ENCODE measurements around the gene EEF1A2. TPM values are rescaled to one million over a fixed set of nuclear protein-coding genes. Genes with fewer than 3 reads are reported as not detected.

The EEF1A2 gene
- total RNA-seq, 1 donor from 2014 or later, result 858 TPM

DNA sequence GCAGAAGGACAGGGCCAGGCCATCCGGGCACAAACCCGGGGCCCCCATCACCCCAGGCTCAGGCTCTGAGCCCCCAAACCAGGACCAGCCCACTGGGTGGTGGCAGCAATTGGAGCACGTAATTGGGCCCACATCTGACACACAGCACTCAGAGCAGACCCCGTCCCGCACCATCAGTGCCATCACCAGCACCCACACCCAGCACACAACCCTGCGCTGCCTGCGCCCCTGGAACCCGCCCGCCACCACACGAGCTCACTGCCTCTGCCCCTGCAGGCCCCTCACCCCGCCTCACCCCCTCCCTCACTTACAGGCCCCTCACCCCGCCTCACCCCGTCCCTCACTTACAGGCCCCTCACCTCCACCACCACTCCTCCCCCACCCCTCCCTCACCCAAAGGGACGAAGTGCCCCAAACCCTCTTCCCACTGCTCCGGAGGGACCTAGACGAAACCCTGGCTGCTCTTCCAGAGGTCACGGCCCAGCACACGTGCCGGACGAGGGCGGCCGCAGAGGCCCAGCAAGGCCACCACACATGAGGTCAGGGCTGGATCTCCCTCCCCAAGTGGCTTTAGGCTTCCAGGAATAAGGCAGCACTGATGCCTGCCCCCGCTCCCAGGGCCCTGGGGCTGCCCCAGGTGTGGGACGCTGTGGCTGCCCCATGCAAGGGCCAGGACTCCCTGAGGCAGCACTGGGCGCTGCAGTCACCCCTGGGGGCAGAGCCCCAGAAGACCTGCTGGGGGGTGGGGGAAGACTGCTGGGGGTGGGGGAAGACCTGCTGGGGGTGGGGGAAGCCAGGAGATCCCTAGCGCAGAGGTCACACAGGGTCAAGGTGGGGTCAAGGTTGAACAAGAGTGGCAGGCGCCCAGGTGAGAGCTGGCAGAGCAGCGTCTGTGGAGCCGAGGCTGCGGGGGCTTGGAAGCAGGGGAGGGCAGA is 48.8 kb downstream of the EEF1A2 start:
- no peak for DNase-seq

GRCh38 chr20:63449025-63449424 is 49.9 kb downstream of the EEF1A2 start:
- no peak for DNase-seq

GRCh38 chr20:63448031-63448430 is 50.9 kb downstream of the EEF1A2 start:
- peak; percentile 26 for DNase-seq

DNA sequence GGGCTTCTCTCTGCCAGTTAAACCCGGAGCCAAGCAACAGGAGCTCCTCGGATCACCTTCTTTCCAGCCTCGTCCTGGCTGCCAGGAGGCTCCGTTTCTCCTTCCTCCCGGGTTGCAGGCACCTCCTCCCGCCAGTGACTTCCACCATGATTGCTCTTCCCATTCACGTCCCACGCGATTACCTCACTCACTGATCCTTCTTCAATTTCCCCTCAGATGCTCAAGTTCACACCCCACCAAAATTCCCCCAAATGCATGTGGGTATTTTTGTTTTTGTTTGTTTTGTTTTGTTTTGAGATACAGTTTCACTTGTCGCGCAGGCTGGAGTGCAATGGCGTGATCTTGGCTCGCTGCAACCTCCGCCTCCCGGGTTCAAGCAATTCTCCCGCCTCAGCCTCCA is 51.6 kb downstream of the EEF1A2 start:
- DNase-seq, result no peak

DNA sequence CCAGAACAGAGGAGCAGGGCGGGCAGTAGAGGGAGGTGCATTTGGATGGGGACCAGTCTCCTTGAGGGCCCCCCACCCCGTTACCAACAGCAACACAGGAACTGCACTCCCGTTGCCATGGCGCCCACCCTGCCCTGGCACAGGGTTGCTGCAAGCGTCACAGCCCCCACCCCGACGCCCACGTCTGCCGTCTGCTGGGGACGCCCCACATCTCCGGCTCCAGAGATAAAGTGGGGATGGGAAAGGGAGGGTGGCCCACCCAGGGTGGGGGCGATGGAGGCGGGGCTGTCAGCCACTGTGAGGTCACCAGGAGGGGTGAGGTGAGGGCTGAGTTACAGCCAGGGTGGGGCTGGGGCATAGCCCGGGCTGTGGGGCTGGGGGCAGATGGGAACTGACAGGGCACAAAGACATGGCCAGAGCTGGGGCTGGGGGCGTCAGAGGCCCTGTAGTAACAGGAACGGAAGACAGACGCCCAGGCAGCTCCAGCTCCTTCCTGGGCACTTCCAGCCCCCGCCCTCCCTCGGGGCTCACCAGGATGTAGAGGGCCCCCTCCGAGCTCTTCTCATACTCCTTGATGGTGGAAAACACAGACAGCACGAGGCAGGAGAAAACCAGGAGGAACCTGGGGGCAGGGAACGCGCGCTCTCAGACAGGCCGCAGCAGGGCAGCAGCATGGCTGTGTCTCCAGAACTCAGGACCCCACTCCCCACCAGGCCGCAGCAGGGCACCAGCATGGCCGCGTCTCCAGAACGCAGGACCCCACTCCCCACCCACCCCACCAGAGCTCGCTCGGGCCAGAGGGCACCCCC is 52.5 kb downstream of the EEF1A2 start:
- peak; percentile 21 for DNase-seq

DNA sequence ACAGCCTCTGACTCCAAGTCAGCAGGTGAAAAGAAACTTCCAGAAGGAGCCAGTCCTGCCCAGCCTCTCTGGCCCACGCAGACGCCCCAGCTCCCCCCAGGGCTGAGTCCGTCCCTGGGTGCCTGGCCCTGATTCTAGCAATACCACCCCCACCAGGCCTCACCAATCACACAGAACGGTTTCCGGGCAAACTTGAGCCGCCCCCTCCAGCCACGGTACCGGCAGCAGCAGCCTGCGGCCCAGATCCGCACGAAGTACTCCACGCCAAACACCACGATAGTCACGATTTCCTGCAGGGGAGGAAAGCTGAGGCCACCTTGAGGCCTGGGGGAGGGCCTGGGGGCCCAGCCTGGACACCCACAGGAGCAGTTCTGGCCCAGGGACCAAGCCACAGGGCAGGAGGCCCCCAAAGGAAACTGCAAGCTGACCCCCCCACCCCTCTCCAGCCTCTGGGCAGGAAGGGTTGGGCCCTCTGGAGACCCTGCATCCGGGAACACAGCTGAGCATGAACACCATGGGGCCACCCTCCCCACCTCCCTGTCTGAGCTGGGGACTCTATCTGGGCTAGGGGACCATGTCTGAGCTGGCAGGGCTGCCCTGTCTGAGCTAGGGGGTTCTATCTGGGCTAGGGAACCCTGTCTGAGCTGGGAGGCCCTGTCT is 53.7 kb downstream of the EEF1A2 start:
- DNase-seq, result no peak

GRCh38 chr20:63444548-63444947 is 54.3 kb downstream of the EEF1A2 start:
- DNase-seq, result no peak

- DNase-seq, result no peak
These were observed 55.1 kb downstream of the EEF1A2 start for GRCh38 chr20:63443606-63444395.

GRCh38 chr20:63442100-63442493 is 56.8 kb downstream of the EEF1A2 start:
- DNase-seq, result peak; percentile 47

GRCh38 chr20:63441136-63442099 is 57.5 kb downstream of the EEF1A2 start:
- no peak for DNase-seq

DNA sequence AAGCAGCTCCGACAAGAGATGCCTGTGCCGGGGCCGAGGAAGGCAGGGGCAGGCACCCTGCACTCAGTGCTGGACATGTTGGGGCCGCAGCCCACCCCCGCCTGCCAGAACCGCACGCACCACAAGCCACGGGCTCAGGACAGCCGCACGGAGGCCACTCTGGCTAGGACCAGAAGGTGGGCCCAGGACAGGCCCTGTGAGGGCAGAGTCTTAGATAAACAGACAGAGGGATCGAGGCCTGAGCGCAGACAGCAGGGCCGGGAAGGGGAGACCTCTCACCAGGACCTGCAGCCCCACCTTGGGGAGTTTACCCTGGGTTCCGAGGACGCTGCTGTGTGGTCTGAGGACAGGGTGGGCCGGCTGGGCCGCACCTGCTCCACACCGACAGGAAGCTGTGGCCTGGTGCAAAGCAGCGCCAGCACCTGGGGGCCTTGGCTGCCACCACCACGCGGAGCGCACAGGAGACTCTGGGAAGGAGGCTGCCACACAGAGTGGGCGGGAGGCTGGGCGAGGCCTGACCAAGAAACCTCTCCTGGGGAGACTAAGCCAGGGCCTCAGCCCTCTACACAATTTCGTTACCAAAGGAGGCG is 58.4 kb downstream of the EEF1A2 start:
- DNase-seq, result no peak

DNA sequence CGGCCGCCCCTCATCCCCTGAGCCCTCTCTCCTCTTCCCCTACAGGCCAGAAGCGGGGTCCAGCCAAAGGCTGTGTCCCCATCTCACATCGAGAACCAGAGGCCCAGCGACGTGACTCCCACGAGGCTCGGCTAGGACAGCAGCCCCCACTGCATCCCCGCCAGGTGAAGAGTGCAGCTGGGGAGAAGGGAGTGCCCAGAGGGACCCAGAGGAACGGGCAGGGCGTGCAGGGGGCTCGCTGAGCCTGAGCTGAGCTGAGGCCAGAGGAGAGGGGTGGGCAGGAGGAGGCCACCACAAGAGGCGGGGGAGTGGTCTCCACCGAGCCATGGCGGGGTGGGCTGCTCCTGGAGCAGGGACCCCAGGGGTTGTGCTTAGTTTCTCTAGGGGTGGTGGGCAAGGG is 59.0 kb downstream of the EEF1A2 start:
- DNase-seq, result no peak

GRCh38 chr20:63438121-63438520 is 60.8 kb downstream of the EEF1A2 start:
- DNase-seq, result no peak

Other genes starting within 250 kb of the EEF1A2 start
- gene NKAIN4, start 244.6 kb downstream of the EEF1A2 start, total RNA-seq, result 10.4 TPM
- 47.1 TPM for gene ARFGAP1, start 226.3 kb downstream of the EEF1A2 start, total RNA-seq
- gene COL20A1, start 205.9 kb downstream of the EEF1A2 start, total RNA-seq, result 6.2 TPM
- 1.8 TPM for gene CHRNA4, start 137.7 kb downstream of the EEF1A2 start, total RNA-seq
- 2.6 TPM for gene KCNQ2, start 26.4 kb downstream of the EEF1A2 start, total RNA-seq
- gene PPDPF, start 21.7 kb upstream of the EEF1A2 start, total RNA-seq, result 35.2 TPM
- 4.6 TPM for gene PTK6, start 38.3 kb upstream of the EEF1A2 start, total RNA-seq
- not detected for gene SRMS, start 48.7 kb upstream of the EEF1A2 start, total RNA-seq
- gene FNDC11, start 55.1 kb upstream of the EEF1A2 start, total RNA-seq, result 0.10 TPM
- 27.1 TPM for gene HELZ2, start 75.2 kb upstream of the EEF1A2 start, total RNA-seq
- gene GMEB2, start 128.0 kb upstream of the EEF1A2 start, total RNA-seq, result 9.9 TPM
- gene STMN3, start 154.3 kb upstream of the EEF1A2 start, total RNA-seq, result 15.6 TPM
- 9.2 TPM for gene RTEL1, start 159.2 kb upstream of the EEF1A2 start, total RNA-seq
- 1.1 TPM for gene TNFRSF6B, start 197.6 kb upstream of the EEF1A2 start, total RNA-seq
- gene ARFRP1, start 208.9 kb upstream of the EEF1A2 start, total RNA-seq, result 36.3 TPM
- 14.1 TPM for gene ZGPAT, start 209.0 kb upstream of the EEF1A2 start, total RNA-seq
- 6.8 TPM for gene LIME1, start 237.6 kb upstream of the EEF1A2 start, total RNA-seq
- gene SLC2A4RG, start 240.7 kb upstream of the EEF1A2 start, total RNA-seq, result 67.0 TPM